Lower leg skin (tissue), 3 donors: ENCODE data around the gene ARHGAP33.

Experiments
- CTCF ChIP-seq, 3 donors: fragments of 450-650 bp; IDR thresholded peaks; one replicate each; pipeline ENCODE4 v1.5.1; 2016; ENCODE audit warnings: antibody characterized with exemption in 3 of 3, mild to moderate bottlenecking in 3 of 3, moderate library complexity in 2 of 3
- POLR2A ChIP-seq, 2 donors: fragments of 450-650 bp; IDR thresholded peaks; one replicate each; pipeline ENCODE4 v1.6.1; 2016 to 2017; ENCODE audit warnings: antibody characterized with exemption in 2 of 2, mild to moderate bottlenecking in 1 of 2, moderate library complexity in 1 of 2

GRCh38 chr19:35734273-35734672, 41.1 kb upstream of the ARHGAP33 start:
- TF ChIP-seq CTCF (IDR thresholded peaks at IDR 0.05) (no peak), POLR2A (IDR thresholded peaks at IDR 0.05) (no peak)
